GM04504 (cell line): ENCODE data around the gene NDUFB10.
"Not testable (repeated sequence)": the region's sequence is repeated elsewhere in the genome, so short reads cannot be mapped to it uniquely, and the experiment has no call there.

ENCODE experiments used
- DNase-seq: peaks from one replicate; pipeline ENCODE4 v3.0.0-alpha.2; 2012; ENCODE audit warnings: low read depth

Gene NDUFB10

DNA sequence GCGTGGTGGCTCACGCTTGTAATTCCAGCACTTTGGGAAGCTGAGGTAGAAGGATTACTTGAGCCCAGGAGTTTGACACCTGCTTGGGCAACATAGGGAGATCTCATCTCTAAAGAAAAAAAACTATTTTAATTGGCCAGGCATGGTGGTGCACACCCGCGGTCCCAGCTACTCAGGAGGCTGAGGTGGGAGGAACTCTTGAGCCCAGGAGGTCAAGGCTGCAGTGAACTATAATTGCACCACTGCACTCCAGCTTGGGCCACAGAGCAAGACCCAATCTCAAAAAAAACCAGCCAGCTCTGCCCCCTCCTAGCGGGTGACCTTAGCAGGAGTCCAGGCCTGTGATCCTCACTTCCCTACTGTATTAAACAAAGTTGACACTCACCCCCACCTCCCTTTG, 35.2 kb upstream of the NDUFB10 start:
- DNase-seq: no peak

DNA sequence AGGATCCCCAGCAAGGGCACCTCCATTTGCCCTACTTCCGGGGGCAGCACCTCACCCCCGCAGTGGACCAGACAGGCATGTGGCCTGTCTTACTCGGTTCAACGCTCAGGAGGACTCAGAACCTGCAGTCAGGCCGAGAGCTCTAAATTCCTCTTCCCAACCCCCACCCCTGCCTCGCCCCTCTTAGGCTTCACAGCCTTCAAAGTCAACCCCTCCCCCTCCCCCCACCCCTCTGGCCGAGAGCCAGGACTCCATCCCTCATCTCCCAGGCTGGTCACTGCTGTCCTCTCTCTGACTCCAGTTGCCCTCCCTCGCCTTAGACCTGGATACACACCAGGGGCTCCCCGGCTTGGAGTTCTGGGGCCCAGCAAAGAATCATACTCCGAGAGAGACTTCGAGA, 33.1 kb upstream of the NDUFB10 start:
- DNase-seq: no peak

DNA sequence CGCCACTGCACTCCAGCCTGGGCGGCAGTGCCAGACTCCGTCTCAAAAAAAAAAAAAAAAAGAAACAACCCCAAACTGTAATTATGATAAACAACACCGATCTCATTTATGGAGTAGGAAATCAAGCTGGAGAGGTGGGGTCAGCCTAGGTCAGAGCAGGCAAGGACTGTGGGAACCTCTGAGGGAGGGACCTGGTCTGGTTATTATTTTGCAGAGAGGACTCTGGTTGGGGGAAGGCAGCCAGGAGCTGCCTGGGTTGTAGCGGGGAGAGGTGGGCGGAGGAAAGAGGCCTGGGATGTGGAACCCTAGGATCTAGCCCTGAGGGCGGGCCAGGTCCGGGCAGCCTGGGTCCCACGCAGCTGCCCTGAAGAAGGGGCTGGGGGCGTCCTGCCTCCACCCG, 30.2 kb upstream of the NDUFB10 start:
- no peak for DNase-seq

DNA sequence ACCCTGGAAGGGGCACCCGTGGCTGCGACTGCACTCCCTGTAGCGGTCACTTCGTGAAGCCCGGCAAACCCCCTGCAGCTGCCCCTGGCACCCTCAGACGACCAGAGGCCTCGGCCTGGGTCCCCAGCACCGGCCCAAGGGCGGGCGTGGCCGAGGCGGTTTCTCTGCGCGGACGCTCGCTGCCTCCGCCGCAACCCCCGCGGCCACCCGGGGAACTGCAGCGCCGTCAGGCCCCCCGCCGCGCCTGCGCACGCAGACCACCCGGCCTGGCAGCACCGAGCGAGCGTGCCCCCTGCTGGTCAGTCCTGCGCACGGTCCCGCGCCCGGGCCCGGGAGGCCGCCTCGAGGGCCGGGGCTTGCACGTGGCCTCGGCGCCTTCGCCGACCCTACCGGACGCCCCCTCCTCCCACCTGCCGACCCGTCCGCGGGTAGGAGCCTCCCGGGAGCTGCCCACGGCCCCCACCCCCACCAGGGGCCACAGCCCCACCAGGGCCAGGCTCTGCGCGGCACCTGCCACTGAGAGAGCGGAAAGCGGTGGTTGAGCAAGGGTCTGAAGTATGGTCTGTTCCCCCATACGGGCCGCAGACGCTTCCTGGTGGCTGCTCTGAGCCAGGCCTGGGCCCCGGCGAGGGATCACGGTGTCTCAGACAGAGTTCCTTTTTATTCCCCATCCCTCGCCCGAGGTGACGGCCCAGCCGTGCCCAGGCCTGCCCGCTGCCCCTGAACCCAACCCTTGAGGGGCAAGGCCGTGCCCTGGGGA, 29.6 kb upstream of the NDUFB10 start:
- DNase-seq: peak; percentile 58

DNA sequence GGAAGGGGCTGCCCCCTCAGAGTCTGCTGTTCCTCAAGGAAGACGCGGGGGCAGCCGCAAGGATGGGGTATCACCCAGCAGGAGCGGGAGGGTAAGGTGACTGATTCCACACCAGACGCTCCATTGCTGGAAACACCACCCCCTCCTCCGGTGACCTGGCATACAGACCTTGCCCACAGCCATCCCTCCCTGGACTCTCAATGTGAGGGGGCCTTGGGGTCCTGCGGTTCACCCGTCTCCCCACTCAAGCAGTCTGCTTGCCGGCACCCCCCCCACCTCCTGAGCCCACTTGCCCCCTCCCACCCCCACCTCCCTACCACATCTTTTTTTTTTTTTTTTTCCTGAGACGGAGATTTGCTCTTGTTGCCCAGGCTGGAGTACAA, 29.0 kb upstream of the NDUFB10 start:
- no peak for DNase-seq

DNA sequence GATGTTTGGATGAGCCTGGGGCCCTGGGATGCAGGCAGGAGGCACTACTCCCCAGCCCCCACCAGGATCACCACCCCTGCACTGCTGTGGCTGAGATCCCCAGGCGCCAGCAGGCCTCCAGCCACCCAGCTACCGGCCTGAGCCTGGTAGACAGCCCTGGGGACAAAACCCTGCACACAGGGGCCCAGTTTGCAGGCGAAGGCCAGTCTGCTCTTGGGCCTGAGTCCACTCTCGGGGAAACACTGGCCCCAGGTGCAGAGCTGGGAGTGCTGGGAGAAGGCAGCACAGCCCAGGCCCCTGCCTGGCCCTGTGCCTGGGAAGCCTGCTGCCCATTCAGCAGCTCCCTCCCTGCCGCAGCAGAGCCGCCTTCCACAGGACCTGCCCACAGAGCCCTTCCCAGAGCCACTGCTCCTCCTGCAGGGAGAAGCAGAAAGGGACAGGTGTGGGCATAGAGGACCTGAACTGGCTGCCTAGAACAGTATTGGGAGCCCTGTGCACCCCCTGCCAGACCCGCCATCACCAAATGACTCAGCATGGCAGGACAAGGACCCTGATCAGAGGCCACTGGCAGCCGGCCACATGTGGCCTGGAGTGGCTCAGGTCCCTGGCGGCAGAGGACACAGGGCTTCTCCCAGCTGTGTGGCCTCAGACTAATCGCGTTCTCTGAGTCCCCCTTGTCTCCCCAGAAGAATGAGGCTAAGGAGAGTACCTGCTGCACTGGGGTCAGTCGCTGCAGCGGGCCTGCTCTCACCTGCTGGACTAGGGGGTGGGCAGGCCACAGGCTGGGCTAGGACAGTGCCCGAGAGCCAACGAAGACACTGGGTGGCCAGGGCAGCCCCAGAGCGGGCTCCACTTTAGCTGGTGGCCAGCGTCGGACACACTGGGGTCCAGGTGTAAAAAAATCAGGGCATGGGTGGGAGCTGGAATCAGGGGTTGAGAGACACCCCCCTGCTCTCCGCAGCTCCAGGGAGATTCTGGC, 27.0 kb upstream of the NDUFB10 start:
- DNase-seq: no peak

DNA sequence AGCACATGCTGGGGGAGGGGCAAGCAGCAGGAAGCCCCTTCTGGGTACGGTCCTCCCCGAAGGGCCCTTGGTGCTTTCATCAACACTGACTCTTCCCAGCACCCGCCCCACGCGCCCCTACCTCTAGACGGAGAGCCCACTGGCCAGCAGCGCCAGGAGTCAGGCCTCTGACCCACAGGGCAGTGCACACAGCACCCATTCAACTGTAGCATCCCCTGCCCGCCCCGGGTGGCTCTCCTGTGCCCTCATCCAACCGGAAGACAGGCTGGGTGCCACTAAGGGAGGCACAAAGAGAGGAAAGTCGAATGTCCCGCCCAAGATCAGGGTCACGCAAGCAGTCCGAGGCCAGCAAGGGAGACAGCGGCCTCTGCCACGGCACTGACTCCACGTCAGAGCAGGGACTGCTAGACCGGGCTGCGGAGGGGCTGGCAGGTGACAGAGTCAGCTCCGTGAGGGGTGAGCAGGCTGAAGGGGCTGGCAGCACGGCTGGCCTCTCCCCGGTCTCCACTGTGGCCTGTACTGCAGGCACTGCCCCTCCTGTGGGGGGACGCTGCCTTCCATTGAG, 26.2 kb upstream of the NDUFB10 start:
- DNase-seq: no peak

DNA sequence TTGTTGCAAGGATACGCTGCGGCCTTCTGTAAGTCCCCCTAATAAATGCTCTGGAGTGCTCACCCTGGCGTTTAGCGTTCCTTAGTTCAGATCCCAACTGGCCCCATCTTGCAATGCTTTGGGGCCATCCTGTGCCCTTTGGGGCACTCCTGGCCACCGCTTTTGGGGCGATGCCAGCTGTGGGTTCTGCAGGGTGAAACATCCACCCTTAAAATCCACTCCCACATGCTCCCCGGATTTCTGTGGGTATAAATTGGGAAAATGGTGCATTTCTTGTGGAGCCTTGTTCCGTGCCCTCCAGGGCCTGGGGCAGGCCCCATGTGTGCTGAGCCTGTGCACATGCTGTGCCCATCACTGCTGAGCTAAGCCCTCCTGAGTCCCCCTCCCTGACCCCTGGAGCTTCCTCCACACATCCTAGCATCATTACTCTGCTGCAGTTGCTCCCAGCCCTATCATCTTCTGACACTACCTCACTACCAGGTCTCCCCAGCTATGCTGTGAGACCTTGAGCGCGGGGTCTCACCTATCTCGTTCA, 22.3 kb upstream of the NDUFB10 start:
- no peak for DNase-seq

DNA sequence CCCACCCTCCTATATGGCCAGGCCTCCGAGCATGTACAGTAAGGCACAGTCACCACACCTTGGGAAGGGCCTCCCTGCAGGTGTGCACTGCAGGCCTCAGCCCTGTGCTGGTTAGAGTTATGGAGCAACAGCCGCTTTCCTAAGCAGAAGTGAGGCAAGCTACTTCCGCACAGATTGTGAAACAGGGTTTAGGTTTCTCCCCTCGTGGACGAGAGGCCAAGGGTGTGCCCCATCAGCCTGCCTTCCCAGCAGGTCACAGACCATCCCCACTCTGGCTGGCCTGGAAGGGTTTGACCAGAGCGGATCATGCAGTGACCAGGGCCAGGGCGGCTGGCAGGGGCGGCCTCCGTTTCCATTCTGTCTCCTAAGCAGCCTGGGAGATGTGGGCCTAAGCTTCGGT, 21.0 kb upstream of the NDUFB10 start:
- no peak for DNase-seq

DNA sequence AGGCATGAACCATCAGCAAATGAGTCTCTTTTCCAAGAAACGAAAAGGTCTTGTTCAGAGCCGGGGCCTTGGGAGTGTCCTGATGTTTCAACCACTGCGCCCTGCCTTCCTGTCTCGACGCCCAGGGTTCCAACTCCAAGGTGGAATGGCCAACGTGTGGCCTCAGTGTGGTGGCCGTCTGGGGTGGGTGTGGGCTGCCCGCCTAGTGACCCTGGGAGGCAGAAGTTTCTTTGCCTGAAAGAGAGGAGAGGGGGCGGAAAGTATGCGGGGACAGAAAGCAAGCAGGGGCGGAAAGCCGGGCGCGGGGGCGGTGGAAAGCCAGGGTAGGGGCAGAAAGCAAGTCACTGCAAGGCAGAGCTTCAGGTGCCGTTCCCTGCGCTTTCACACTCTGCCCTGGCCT, 20.4 kb upstream of the NDUFB10 start:
- no peak for DNase-seq

DNA sequence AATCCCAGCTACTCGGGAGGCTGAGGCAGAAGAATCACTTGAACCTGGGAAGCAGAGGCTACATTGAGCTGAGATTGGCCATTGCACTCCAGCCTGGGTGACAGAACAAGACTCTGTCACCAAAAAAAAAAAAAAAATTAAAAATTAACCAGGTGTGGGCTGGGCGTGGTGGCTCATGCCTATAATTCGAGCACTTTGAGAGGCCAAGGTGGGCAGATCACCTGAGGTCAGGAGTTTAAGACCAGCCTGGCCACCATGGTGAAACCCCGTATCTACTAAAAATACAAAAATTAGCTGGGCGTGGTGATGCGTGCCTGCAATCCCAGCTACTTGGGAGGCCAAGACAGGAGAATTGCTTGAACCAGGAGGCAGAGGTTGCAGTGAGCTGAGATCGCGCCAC, 19.5 kb upstream of the NDUFB10 start:
- not testable (repeated sequence) for DNase-seq

DNA sequence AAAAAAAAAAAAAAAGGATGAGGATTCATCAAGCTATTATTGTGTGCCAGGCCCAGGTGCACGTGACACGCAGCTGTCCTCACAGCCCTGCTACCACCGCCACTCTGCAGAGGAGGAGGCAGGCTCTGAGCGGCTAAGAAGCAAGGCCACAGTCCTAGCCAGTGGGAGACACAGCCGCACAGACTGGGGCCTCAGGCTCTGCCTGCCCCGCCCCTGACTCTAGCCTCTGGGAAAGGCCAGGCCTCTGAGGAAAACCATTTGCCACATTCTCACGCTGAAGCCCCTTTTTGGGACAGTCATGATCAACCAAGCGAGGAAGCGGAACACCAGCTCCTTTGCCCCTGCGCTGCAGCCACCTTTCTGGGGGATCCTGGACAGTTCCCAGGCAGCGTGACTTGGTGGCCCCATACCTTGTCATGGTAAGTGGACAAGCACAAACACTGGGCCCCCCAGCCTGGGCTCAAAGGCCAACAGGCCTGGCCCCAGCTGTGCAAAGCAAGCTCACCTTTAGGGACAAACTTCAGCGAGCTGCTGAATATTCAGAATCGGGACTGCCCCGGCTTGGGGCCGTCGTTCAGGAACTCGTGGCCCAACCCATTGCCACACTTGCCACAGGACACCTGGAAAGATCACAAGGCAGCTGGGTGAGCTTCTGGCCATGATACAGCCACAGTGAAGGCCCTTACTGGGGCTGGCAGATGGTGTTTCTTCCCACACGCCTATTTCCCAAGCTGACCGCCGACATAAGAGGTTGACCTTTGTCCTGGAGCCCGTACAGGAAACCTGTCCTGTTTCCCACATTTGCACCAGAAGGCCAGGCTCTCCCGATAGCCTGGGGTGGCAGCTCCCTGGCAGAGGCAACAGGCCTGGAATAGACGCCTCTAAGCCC, 18.8 kb upstream of the NDUFB10 start:
- DNase-seq: no peak

DNA sequence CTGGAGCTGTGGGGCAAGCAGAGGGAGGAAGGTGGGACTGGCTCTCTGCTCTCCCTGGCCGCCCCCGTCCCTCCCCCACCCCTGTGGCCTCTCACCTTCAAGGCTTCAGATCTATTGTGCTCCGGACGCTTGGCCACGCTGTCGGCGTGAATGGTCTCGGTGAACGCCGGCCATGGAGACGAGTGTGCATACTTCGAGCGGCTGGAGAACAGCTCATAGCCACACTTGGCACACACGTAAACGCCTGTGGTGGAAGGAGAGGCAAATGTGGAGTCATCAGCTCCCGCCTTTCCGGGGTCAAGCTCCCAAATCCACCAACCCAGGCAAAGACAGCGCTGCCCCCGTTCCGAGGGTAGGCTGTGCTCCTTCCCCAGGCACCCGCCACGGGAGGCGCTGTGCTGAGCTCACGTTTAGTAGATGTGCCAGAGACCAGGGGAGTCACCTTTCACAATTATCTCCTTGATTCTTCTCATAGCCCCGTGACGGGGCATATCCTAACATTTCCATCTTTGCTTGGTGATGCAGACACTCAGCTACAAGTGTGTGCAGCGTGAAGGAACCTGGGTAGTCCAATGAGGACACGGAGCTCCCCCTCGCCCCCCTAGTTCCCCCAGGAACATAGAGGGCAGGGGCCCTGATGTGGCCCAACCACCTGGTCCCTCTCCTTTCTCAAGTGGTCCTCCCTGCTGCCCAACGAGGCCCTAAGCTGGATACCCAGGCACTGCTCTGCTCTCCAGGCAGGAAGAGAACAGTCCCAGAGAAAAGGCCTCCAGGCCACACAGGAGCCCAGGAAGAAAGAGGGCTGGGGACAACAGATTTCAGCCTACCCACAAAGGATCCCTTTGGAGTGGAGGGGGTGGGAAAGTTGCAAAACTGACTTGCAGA, 17.9 kb upstream of the NDUFB10 start:
- DNase-seq: no peak

DNA sequence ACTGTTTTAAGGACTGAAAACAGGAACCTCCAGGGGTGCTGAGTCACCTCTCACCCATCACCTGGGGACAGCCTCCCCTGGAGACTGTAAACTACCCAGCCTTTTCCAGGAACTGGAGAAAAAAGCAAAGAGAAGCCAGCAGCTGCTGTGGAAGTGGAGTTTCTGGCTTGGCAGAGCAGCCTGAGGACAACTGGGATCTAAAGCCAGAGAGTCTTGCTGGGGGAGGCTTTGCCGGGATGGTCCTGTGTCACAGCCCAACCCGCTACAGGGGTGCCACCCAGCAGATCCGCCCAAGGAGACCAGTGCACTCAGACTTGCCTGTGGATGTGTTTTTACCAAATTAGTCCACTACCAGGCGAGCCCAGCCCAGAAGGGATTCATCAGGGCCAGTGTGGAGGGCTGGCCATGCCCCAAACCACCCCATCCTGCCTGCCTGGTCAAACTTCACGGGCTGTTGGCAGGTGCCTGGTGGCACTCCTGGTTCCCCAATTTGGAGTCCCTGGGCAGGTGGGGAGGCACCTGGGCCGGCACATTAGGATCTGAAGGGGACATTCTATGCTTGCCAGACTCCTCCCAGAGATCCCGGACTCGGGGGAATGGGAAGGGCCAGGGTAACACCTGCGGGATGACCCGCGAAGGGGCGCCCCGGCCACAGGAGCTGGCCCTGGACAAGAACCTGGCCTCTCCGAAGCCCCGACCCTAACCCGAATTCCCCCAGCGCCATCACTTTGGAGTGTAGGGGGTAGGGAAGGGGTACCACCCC, 17.1 kb upstream of the NDUFB10 start:
- DNase-seq: no peak

DNA sequence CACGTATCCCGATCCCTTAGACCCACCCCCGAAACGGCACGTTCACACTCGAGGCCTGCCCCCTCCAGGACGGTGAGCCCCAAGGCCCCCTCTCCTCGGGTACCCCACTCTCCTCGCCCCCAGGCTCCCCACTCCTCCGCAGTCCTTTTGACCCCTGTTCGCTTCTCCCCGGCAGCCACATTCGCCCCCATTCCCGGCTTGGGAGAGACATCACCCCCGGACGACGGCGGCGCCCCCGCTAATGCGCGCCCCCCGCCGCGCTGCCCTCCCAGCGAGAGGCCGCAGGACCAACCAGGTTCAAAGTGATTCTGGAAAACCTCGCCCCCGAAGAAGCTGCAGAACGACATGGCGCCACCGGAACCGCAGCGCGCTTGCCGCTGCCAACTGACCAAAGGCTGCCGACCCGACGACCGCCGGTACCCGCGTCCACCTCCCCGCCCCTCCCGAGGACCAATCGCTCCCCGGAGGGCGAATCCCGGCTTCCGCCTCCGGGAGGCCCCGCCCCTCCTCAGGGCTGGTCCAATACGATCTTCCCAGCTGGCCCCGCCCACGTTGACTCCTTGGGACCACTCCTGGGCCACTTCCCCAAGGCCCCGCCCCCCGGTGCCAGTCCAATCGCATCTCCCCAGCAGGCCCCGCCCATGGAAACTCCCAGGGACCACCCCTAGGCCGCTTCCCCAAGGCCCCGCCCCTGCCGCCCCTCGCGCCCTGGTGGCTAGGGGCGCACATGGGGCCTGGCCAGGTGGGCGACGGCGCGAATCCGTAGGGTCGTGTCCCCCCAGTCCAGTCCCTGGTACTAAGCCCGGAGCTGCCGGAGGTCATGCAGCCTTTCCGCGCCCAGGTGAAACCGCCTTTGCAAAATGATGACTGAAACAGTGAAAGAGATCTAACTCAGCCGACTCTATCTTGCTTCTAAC, 16.3 kb upstream of the NDUFB10 start, which contains the start of gene MSRB1:
Gene MSRB1, minus strand, starts transcription at position 390 of the 917 bp plus-strand sequence. Its CDS starts 43 bp downstream, at position 347.
- peak; percentile 96 for DNase-seq

DNA sequence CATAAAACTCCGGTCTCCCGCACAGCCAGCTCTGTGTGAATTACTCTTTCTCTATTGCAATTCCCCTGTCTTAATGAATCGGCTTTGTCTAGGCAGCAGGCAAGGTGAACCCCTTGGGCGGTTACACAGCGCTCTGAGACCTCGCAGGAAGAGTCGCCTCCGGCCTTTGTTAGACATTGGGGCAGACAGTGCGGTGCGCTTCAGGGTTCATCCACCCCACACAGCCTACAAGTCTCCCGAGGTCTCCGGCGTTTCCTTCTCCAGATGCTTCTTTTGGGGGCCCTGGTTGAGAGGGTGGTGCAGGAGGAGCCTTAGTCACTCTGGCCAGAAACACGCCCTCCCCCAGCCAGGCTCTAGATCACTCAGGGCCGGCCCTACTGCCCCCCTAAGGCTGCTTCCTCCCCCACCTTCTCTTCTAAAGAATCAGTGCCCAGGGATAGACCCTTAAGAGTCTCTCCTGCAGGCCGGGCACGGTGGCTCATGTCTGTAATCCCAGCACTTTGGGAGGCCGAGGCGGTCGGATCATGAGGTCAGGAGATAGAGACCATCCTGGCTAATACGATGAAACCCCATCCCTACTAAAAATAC, 14.6 kb upstream of the NDUFB10 start:
- no peak for DNase-seq

DNA sequence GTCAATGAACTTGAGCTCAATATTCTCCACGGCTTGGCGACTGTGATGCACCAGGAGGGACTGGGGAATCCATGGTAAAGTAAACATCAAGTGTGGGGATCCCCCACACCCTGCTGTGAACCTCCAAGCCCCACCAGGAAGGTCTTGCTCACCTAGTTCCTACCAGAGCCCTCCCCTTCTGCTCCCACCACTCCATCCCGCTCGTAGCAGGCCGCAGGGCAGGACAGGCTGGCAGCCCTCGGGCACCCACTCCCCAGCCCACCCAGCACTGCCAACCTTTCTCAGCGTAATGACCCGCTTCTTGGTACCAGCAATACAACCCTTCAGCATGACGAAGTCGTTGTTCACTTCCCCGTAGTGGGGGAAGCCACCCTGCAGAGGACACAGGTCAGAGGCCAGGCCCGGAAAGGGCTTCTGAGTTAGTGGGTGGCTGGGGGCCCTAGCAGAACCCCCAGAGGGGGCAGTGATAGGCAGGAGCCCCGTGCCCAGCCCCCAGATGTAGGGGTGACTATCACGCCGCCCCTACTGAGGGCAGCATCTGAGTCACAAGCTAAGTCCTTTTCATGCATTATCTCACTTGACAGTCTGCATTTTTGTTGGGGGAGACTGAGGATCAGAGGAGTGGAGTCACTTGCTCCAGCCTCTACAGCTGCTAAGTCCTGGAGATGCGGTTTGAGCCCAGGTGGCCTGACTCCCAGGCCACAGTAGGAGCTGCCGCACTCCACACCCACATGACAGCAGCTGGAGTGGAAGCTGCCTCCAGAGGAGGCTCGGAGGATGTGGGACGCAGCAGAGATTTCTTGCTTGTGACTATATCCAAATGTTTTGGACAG, 13.6 kb upstream of the NDUFB10 start:
- DNase-seq: no peak
